ENCODE data around the gene USP12.

DNA sequence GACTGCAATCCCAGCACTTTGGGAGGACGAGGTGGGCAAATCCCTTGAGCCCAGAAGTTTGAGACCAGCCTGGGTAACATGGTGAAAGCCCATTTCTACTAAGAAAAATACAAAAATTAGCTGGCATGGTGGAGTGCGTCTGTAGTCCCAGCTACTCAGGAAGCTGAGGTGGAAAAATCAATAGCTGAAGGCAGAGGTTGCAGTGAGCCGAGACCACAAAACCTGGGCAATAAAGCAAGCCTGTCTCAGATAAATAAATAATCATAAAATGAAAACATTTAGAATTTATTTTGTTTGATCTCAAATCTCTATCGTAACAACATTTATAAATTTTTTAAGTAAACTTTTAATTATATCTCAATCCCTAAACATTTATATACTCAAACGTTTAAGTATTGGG is 36.6 kb downstream of the USP12 start:
- TF ChIP-seq, protein P1, sequence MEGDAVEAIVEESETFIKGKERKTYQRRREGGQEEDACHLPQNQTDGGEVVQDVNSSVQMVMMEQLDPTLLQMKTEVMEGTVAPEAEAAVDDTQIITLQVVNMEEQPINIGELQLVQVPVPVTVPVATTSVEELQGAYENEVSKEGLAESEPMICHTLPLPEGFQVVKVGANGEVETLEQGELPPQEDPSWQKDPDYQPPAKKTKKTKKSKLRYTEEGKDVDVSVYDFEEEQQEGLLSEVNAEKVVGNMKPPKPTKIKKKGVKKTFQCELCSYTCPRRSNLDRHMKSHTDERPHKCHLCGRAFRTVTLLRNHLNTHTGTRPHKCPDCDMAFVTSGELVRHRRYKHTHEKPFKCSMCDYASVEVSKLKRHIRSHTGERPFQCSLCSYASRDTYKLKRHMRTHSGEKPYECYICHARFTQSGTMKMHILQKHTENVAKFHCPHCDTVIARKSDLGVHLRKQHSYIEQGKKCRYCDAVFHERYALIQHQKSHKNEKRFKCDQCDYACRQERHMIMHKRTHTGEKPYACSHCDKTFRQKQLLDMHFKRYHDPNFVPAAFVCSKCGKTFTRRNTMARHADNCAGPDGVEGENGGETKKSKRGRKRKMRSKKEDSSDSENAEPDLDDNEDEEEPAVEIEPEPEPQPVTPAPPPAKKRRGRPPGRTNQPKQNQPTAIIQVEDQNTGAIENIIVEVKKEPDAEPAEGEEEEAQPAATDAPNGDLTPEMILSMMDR (IDR thresholded peaks at IDR 0.05), result no peak
- TF ChIP-seq POLR2A (IDR thresholded peaks at IDR 0.05), result no peak
